Activated naive CD4-positive, alpha-beta T cell treated with anti-CD3 and anti-CD28 coated beads, Interleukin-2, amount 50 U/mL, for 72 hours (primary cell): ENCODE measurements around the gene PCNX3. TPM values are rescaled to one million over a fixed set of nuclear protein-coding genes. Genes with fewer than 3 reads are reported as not detected.
A peak's percentile ranks its signal among the peaks of the same experiment; 100 is the strongest.

ENCODE experiments used
- ATAC-seq, 2 donors: fragments of 150-1000 bp; cut with Tn5 transposase; 2 replicates each; pipeline ENCODE4 v1.10.0; 2021; ENCODE audit warnings: mild to moderate bottlenecking in 2 of 2, moderate library complexity in 2 of 2
- DNase-seq, 2 donors: peaks; one replicate each; pipeline ENCODE4 v3.0.0; 2021 to 2022; ENCODE audit warnings: low spot score in 2 of 2
- H3K27ac Mint-ChIP-seq, 2 donors: one replicate each; pipeline ENCODE4 v1.8.0; 2022; ENCODE audit warnings: mild to moderate bottlenecking in 2 of 2, mixed read lengths in 2 of 2
- H3K36me3 Mint-ChIP-seq, 2 donors: one replicate each; pipeline ENCODE4 v1.8.0; 2022; ENCODE audit warnings: mixed read lengths in 2 of 2
- H3K9me3 Mint-ChIP-seq, 2 donors: one replicate each; pipeline ENCODE4 v1.8.0; 2022; ENCODE audit warnings: mixed read lengths in 2 of 2
- total RNA-seq, 2 donors: library from RNA; stranded (reverse); gene quantifications; one replicate each; pipeline ENCODE4 v1.2.3, GENCODE V29; 2022

PCNX3 gene
- total RNA-seq, 2 donors from 2014 or later = 34.8 to 48.1 TPM

GRCh38 chr11:65577756-65578109, 37.8 kb upstream of the PCNX3 start:
- no peak for ATAC-seq
- Mint-ChIP-seq H3K36me3 (peaks cover 14 to 22% of the 10 kb centered on the region in 2 donors), H3K9me3 (no peaks in the 10 kb centered on the region), H3K27ac (peak overlapping the region in 1 of 2 donors; percentile 92)
- no peak for DNase-seq

GRCh38 chr11:65578134-65578533, 37.4 kb upstream of the PCNX3 start:
- ATAC-seq (no peak), DNase-seq (no peak)
- no peaks in the 10 kb centered on the region for H3K9me3 Mint-ChIP-seq
- H3K36me3 Mint-ChIP-seq = peaks cover 14 to 24% of the 10 kb centered on the region in 2 donors
- H3K27ac Mint-ChIP-seq = peak overlapping the region; percentile 75 to 92

- peaks cover 13 to 29% of the 10 kb centered on the region in 2 donors for H3K36me3 Mint-ChIP-seq
- ATAC-seq (no peak), DNase-seq (no peak)
Measured at GRCh38 chr11:65578667-65579066, 36.9 kb upstream of the PCNX3 start.

GRCh38 chr11:65579291-65579690, 36.3 kb upstream of the PCNX3 start:
- DNase-seq (no peak), ATAC-seq (no peak)
- Mint-ChIP-seq H3K36me3 (peaks cover 8 to 29% of the 10 kb centered on the region in 2 donors), H3K27ac (no peak overlapping the region), H3K9me3 (no peaks in the 10 kb centered on the region)

More at GRCh38 chr11:65578667-65579066, 36.9 kb upstream of the PCNX3 start:
- no peaks in the 10 kb centered on the region for H3K9me3 Mint-ChIP-seq
- peak overlapping the region in 1 of 2 donors; percentile 92 for H3K27ac Mint-ChIP-seq

- H3K9me3 Mint-ChIP-seq = no peaks in the 10 kb centered on the region
- ATAC-seq = no peak
- no peak for DNase-seq
- no peak overlapping the region for H3K27ac Mint-ChIP-seq
- peaks cover 8 to 29% of the 10 kb centered on the region in 2 donors for H3K36me3 Mint-ChIP-seq
Measured at GRCh38 chr11:65580031-65580692, 35.4 kb upstream of the PCNX3 start.

GRCh38 chr11:65580756-65581155, 34.8 kb upstream of the PCNX3 start:
- no peak overlapping the region for H3K27ac Mint-ChIP-seq
- peaks cover 8 to 29% of the 10 kb centered on the region in 2 donors for H3K36me3 Mint-ChIP-seq
- DNase-seq (no peak), ATAC-seq (no peak)
- no peaks in the 10 kb centered on the region for H3K9me3 Mint-ChIP-seq

- Mint-ChIP-seq H3K36me3 (peaks cover 14 to 32% of the 10 kb centered on the region in 2 donors), H3K9me3 (no peaks in the 10 kb centered on the region), H3K27ac (peak overlapping the region; percentile 66 to 78)
- DNase-seq = no peak
- ATAC-seq = no peak
Measured at GRCh38 chr11:65581928-65582327, 33.6 kb upstream of the PCNX3 start.

GRCh38 chr11:65583589-65583988, 32.0 kb upstream of the PCNX3 start:
- ATAC-seq (no peak), DNase-seq (no peak)
- peaks cover 8 to 23% of the 10 kb centered on the region in 2 donors for H3K36me3 Mint-ChIP-seq
- H3K27ac Mint-ChIP-seq = peak overlapping the region; percentile 76 to 78
- no peaks in the 10 kb centered on the region for H3K9me3 Mint-ChIP-seq

- Mint-ChIP-seq H3K9me3 (no peaks in the 10 kb centered on the region), H3K27ac (peak overlapping the region in 1 of 2 donors; percentile 78), H3K36me3 (peaks cover 6 to 20% of the 10 kb centered on the region in 2 donors)
- DNase-seq (no peak), ATAC-seq (no peak)
Measured at GRCh38 chr11:65584106-65584505, 31.5 kb upstream of the PCNX3 start.

- ATAC-seq (no peak), DNase-seq (no peak)
- H3K9me3 Mint-ChIP-seq = no peaks in the 10 kb centered on the region
- H3K27ac Mint-ChIP-seq = no peak overlapping the region
- H3K36me3 Mint-ChIP-seq = peaks cover 6 to 20% of the 10 kb centered on the region in 2 donors
Measured at GRCh38 chr11:65584723-65585171, 30.8 kb upstream of the PCNX3 start.

- Mint-ChIP-seq H3K9me3 (no peaks in the 10 kb centered on the region), H3K27ac (peak overlapping the region in 1 of 2 donors; percentile 84), H3K36me3 (peaks cover 6 to 15% of the 10 kb centered on the region in 2 donors)
- DNase-seq (no peak), ATAC-seq (no peak)
Measured at GRCh38 chr11:65585396-65586246, 30.0 kb upstream of the PCNX3 start.

- ATAC-seq (no peak), DNase-seq (no peak)
- peak overlapping the region; percentile 33 to 84 for H3K27ac Mint-ChIP-seq
- peaks cover 6 to 15% of the 10 kb centered on the region in 2 donors for H3K36me3 Mint-ChIP-seq
- H3K9me3 Mint-ChIP-seq = no peaks in the 10 kb centered on the region
Measured at GRCh38 chr11:65586247-65586630, 29.3 kb upstream of the PCNX3 start.

GRCh38 chr11:65586676-65587075, 28.9 kb upstream of the PCNX3 start:
- Mint-ChIP-seq H3K27ac (peak overlapping the region; percentile 33 to 84), H3K36me3 (peaks cover 6 to 15% of the 10 kb centered on the region in 2 donors), H3K9me3 (no peaks in the 10 kb centered on the region)
- no peak for ATAC-seq
- no peak for DNase-seq

- peak; percentile 73 to 90 for DNase-seq
- ATAC-seq = peak; percentile 89 to 93
- Mint-ChIP-seq H3K27ac (peak overlapping the region; percentile 84 to 86), H3K36me3 (peaks cover 6 to 10% of the 10 kb centered on the region in 2 donors), H3K9me3 (no peaks in the 10 kb centered on the region)
Measured at GRCh38 chr11:65588199-65589054, 27.1 kb upstream of the PCNX3 start.

GRCh38 chr11:65589444-65590239, 25.9 kb upstream of the PCNX3 start:
- H3K9me3 Mint-ChIP-seq = no peaks in the 10 kb centered on the region
- peak overlapping the region in 1 of 2 donors; percentile 84 for H3K27ac Mint-ChIP-seq
- no peak for ATAC-seq

GRCh38 chr11:65590240-65590738, 25.3 kb upstream of the PCNX3 start:
- peaks cover 6 to 8% of the 10 kb centered on the region in 2 donors for H3K36me3 Mint-ChIP-seq
- H3K27ac Mint-ChIP-seq = peak overlapping the region; percentile 61 to 88
- no peak for DNase-seq
- H3K9me3 Mint-ChIP-seq = no peaks in the 10 kb centered on the region
- ATAC-seq = no peak

More at GRCh38 chr11:65589444-65590239, 25.9 kb upstream of the PCNX3 start:
- DNase-seq = no peak
- H3K36me3 Mint-ChIP-seq = peaks cover 6 to 8% of the 10 kb centered on the region in 2 donors
